Activated CD4-positive, CD25-positive, alpha-beta regulatory T cell treated with anti-CD3 and anti-CD28 coated beads, Interleukin-2, amount 50 U/mL, for 16 hours (primary cell): ENCODE measurements around the gene NBAS.
"Not testable (repeated sequence)": the region's sequence is repeated elsewhere in the genome, so short reads cannot be mapped to it uniquely, and the experiment has no call there.

Experiments
- DNase-seq: peaks from one replicate; pipeline ENCODE4 v3.0.0-alpha.2; 2020; ENCODE audit warnings: low read depth, low spot score

Gene NBAS

GRCh38 chr2:15220603-15221002 lies 340.5 kb downstream of the NBAS start:
- no peak for DNase-seq

GRCh38 chr2:15218423-15219086 lies 342.6 kb downstream of the NBAS start:
- DNase-seq, result no peak

- DNase-seq, result no peak
Observed at GRCh38 chr2:15212249-15212648, 348.9 kb downstream of the NBAS start.

DNA sequence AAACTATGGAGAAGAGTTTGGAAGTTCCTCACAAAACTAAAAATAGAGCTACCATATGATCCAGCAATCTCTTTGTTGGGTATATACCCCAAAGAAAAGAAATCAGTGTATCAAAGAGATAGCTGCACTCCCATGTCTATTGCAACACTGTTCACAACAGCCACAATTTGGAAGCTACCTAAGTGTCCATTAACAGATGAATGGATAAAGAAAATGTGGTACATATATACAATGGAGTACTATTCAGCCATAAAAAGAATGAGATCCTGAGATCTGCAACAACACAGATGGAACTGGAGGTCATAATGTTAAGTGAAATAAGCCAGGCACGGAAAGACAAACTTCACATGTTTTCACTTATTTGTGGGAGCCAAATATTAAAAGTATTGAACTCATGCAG lies 350.6 kb downstream of the NBAS start:
- DNase-seq, result not testable (repeated sequence)

- DNase-seq, result no peak
Observed at GRCh38 chr2:15206419-15206818, 354.7 kb downstream of the NBAS start.

DNA sequence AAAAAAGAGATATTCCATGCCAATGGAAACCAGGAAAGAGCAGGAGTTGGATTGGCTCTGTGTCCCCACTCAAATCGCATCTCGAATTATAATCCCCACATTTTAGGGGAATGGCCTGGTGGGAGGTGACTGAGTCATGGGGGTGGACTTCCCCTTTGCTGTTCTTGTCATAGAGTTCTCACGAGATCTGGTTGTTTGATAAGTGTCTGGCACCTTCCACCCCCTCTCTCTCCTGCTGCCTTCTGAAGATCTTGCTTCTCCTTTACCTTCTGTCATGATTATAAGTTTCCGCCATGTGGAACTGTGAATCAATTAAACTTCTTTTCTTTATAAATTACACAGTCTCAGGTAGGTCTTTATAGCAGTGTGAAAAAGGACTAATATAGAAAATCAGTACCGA lies 355.6 kb downstream of the NBAS start:
- no peak for DNase-seq

- no peak for DNase-seq
Observed at GRCh38 chr2:15201009-15201408, 360.1 kb downstream of the NBAS start.

DNA sequence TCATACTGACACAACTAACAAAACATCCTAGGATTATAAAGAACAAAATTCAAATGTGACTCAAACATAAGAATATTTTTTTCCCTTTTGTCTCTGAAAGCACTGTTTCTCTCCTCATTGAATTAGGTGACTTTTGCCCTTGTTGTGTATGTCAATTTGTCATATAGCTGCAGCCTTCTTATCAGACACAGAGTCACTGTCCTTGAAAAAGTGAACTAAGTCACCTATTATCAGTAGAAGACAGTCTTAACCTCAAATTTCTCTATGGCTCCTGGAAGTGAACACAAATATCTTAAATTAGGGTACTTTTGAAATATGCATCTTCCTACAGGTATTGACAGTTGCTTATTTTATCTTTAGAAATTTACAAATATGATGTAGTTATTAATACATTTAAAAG lies 360.6 kb downstream of the NBAS start:
- DNase-seq, result no peak

GRCh38 chr2:15198051-15198450 lies 363.1 kb downstream of the NBAS start:
- no peak for DNase-seq

- DNase-seq, result no peak
Observed at GRCh38 chr2:15195813-15196212, 365.3 kb downstream of the NBAS start.

- DNase-seq, result no peak
Observed at GRCh38 chr2:15191789-15192188, 369.3 kb downstream of the NBAS start.

DNA sequence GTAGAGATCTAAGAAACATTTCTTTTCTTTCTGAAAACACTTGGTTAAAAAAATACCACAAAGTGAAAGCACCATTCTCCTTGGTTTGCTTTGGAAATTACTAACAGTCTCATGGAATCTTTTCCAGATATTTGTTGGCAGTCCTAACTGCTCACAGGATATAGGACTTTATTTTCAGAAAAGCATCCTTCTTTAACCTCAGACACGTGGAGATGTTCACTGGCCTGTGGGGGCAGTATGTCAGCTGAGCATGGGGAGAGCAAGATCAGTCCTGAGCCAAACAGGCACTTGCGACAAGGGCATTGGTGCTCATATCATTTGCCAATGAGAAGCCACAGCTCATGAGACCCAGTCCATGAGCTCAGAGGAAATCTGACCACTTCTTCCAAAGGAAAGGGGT lies 371.9 kb downstream of the NBAS start:
- DNase-seq, result no peak

GRCh38 chr2:15187702-15188101 lies 373.4 kb downstream of the NBAS start:
- DNase-seq, result no peak

DNA sequence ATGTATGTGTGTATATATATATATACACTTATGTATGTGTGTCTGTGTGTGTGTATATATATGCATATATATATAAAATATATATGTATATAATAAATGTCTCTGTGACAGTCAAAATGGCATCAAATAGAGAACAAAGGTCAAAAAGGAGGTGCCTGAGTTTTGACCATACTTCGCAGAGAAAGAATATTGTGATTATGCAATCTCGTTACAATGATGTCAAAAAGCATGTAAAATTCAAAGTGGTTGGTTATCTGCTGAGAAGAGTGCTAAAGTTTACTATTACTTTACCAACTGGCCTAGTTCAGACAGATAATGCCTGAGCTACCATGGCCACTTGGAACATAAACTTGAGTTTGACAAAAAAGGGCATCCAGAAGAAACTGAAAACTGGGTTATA lies 375.0 kb downstream of the NBAS start:
- no peak for DNase-seq

- DNase-seq, result no peak
Observed at GRCh38 chr2:15184491-15184890, 376.6 kb downstream of the NBAS start.

DNA sequence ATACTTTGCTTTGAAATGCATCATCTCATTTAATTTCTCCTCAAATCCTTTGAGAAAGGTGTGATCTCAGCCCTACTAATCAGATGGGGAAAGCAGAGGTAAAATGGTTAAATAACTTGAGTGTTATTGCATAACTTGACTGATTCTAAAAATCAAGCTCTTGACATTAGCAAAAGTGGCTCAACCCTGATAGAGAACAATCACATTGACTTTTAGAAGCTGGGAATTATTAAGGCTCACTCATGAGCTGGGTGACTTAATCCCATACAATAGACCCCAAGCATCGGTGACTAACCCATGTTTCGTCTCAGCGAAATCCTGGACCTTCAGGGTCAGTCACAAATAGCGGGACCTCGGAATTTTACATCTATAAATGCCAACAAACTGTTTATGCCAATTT lies 378.9 kb downstream of the NBAS start:
- DNase-seq, result no peak

DNA sequence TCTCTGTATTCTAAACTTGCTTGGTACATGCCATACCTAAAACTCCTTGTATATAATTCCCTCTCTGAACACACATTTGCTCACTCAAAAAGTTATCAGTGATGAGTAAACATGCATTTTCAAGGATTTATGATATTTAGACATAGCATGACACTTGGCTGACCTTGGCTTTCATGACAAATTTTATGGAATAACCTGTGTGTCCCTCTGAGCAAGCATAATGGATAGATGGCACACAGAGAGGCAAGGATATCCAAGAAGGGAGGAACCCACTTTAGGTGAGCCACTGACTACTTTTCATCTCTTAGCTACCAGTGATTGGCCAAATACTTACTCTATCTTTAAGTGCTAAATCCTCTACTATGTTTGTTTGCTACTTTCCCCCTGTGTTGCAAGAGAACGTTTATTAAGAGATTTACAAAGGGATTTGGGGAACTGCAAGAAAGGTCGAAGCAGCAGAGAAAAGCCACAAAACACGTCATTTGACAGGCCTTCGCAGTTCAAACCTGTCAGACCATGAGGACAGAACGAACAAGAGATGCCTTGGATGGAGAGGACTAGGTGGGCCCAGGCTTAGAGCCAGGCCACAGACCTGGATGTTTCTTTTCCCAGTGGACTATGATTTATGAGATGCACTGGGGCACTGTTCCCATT lies 379.9 kb downstream of the NBAS start:
- DNase-seq, result no peak

GRCh38 chr2:15180379-15180778 lies 380.8 kb downstream of the NBAS start:
- DNase-seq, result no peak

DNA sequence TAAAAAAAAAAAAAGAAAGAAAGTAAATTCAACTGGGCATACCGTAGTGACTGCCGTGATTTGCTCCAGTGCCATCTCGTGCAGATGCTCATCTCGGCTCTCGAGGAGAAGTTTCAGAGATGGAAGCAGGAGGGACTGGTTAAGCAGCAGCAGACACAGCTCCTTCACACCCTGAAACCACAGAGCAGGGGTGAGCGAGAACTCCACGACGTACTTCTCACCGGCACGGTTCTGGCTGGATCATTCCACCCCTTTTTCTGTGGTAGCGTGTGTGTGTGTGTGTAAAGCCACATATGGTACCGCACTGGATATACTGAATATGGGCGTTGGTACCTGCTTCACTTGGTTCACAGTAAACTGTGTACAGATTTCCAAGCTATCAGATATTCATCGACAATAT lies 382.2 kb downstream of the NBAS start:
- no peak for DNase-seq

GRCh38 chr2:15177103-15177502 lies 384.0 kb downstream of the NBAS start:
- peak; percentile 40 for DNase-seq

- no peak for DNase-seq
Observed at GRCh38 chr2:15176604-15177003, 384.5 kb downstream of the NBAS start.

DNA sequence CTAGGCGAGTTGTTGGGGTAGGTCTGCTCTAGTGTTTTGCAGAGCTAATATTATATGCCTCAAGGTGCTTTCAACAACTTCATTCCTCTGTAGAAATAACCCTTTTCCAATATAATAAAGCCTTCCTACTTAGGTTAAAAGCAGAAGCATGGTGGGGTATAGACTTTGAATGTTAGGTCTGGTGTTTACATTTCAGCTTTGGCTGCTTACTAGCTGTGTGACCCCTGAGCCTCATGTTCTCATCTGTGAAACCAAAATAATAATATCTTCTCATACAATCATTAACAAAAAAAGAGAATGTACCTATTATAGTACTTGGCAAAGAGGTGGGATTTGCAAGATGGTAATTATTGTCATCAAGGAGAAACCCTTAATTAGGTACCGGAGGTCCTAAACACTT lies 386.6 kb downstream of the NBAS start:
- DNase-seq, result no peak

GRCh38 chr2:15173501-15173900 lies 387.6 kb downstream of the NBAS start:
- DNase-seq, result no peak

- no peak for DNase-seq
Observed at GRCh38 chr2:15172825-15173224, 388.3 kb downstream of the NBAS start.
